WTC11 (cell line): ENCODE results near the gene MMP11. TPM values are rescaled to one million over a fixed set of nuclear protein-coding genes. Genes with fewer than 3 reads are reported as not detected.

Source experiments
- ATAC-seq: fragments of 200-7000 bp; cut with Tn5 transposase; 2 replicates; pipeline ENCODE4 v1.10.0; 2021; ENCODE audit warnings: mild to moderate bottlenecking, moderate library complexity
- CTCF ChIA-PET: fragments of 300-600 bp; sonication (Branson Sonifier 250); formaldehyde crosslinking; loops from one replicate; lab custom pipeline; 2021; ENCODE audit warnings: antibody characterized with exemption; lab: Charles Lee
- POLR2A ChIA-PET: fragments of 350-600 bp; sonication (Branson Sonifier 250); formaldehyde crosslinking; loops from one replicate; lab custom pipeline; 2021; ENCODE audit warnings: antibody characterized with exemption; lab: Charles Lee
- DNase-seq: peaks from one replicate; pipeline ENCODE4 v3.0.0; 2021; ENCODE audit warnings: low spot score
- H3K27ac Mint-ChIP-seq: 2 replicates; pipeline ENCODE4 v1.8.0; 2021; ENCODE audit warnings: mixed read lengths
- H3K27me3 Mint-ChIP-seq: 2 replicates; pipeline ENCODE4 v1.8.0; 2021; ENCODE audit warnings: low read depth, mild to moderate bottlenecking, moderate library complexity, mixed read lengths
- H3K36me3 Mint-ChIP-seq: 2 replicates; pipeline ENCODE4 v1.8.0; 2021; ENCODE audit warnings: mixed read lengths
- H3K4me1 Mint-ChIP-seq: 2 replicates; pipeline ENCODE4 v1.8.0; 2022; ENCODE audit warnings: mixed read lengths
- H3K4me3 Mint-ChIP-seq: 2 replicates; pipeline ENCODE4 v1.8.0; 2021; ENCODE audit warnings: mild to moderate bottlenecking, moderate library complexity, mixed read lengths
- H3K9me3 Mint-ChIP-seq: 2 replicates; pipeline ENCODE4 v1.8.0; 2021; ENCODE audit warnings: mixed read lengths
- AFF4 ChIP-seq: sonication (generic); formaldehyde crosslinking; IDR thresholded peaks from 2 replicates; pipeline ENCODE4 v1.8.1; 2023; ENCODE audit warnings: mild to moderate bottlenecking, missing genetic modification reagents, borderline replicate concordance
- CDX4 ChIP-seq: fragments of 250-450 bp; sonication (Bioruptor Pico); IDR thresholded peaks from 2 replicates; pipeline ENCODE4 v1.9.0; 2021; ENCODE audit warnings: moderate library complexity, mild to moderate bottlenecking, inconsistent platforms, borderline replicate concordance
- CREM ChIP-seq: sonication (generic); formaldehyde crosslinking; IDR thresholded peaks from 2 replicates; pipeline ENCODE4 v1.8.1; 2022; ENCODE audit warnings: mild to moderate bottlenecking, missing genetic modification reagents, moderate library complexity
- ERG ChIP-seq: fragments of 250-450 bp; sonication (Bioruptor Pico); IDR thresholded peaks from 2 replicates; pipeline ENCODE4 v1.8.0; 2021; ENCODE audit warnings: mild to moderate bottlenecking
- ESRRA ChIP-seq: sonication (generic); formaldehyde crosslinking; IDR thresholded peaks from 2 replicates; pipeline ENCODE4 v1.8.1; 2022; ENCODE audit warnings: mild to moderate bottlenecking, missing genetic modification reagents, borderline replicate concordance
- HMGXB4 ChIP-seq: sonication (generic); formaldehyde crosslinking; IDR thresholded peaks from 2 replicates; pipeline ENCODE4 v1.8.1; 2023; ENCODE audit warnings: mild to moderate bottlenecking, moderate library complexity, missing genetic modification reagents
- KAT7 ChIP-seq: sonication (generic); formaldehyde crosslinking; IDR thresholded peaks from 2 replicates; pipeline ENCODE4 v1.8.1; 2023; ENCODE audit warnings: missing genetic modification reagents, mild to moderate bottlenecking, borderline replicate concordance
- MYBL2 ChIP-seq: sonication (generic); formaldehyde crosslinking; IDR thresholded peaks from 2 replicates; pipeline ENCODE4 v1.8.1; 2023; ENCODE audit warnings: mild to moderate bottlenecking, moderate library complexity, missing genetic modification reagents
- NFATC4 ChIP-seq: fragments of 250-450 bp; sonication (Bioruptor Pico); IDR thresholded peaks from 2 replicates; pipeline ENCODE4 v1.9.0; 2021; ENCODE audit warnings: mild to moderate bottlenecking
- NR3C1 ChIP-seq: sonication (generic); formaldehyde crosslinking; conservative IDR thresholded peaks from 2 replicates; pipeline ENCODE4 v1.8.1; 2023; ENCODE audit warnings: low read depth, mild to moderate bottlenecking, missing genetic modification reagents
- RELA ChIP-seq: sonication (generic); formaldehyde crosslinking; IDR thresholded peaks from 2 replicates; pipeline ENCODE4 v1.8.1; 2022; ENCODE audit warnings: missing genetic modification reagents, mild to moderate bottlenecking, borderline replicate concordance
- STAT6 ChIP-seq: sonication (generic); formaldehyde crosslinking; conservative IDR thresholded peaks from 2 replicates; pipeline ENCODE4 v1.8.1; 2023; ENCODE audit warnings: mild to moderate bottlenecking, low read depth, missing genetic modification reagents, moderate library complexity
- TCF7 ChIP-seq: sonication (generic); formaldehyde crosslinking; IDR thresholded peaks from 2 replicates; pipeline ENCODE4 v1.8.0; 2022; ENCODE audit warnings: mild to moderate bottlenecking, low read depth, missing genetic modification reagents, moderate library complexity
- ZNF219 ChIP-seq: sonication (generic); formaldehyde crosslinking; IDR thresholded peaks from 2 replicates; pipeline ENCODE4 v1.8.0; 2023; ENCODE audit warnings: missing genetic modification reagents, mild to moderate bottlenecking, borderline replicate concordance
- ZNF232 ChIP-seq: sonication (generic); formaldehyde crosslinking; IDR thresholded peaks from 2 replicates; pipeline ENCODE4 v1.8.0; 2022; ENCODE audit warnings: mild to moderate bottlenecking, missing genetic modification reagents
- ZNF281 ChIP-seq: sonication (generic); formaldehyde crosslinking; IDR thresholded peaks from 2 replicates; pipeline ENCODE4 v1.8.0; 2023; ENCODE audit warnings: mild to moderate bottlenecking, missing genetic modification reagents
- ZNF396 ChIP-seq: fragments of 250-450 bp; sonication (Bioruptor Pico); IDR thresholded peaks from 2 replicates; pipeline ENCODE4 v1.8.0; 2021; ENCODE audit warnings: mild to moderate bottlenecking, moderate library complexity, borderline replicate concordance
- total RNA-seq: library from RNA; stranded (reverse); gene quantifications from 3 replicates; pipeline ENCODE4 v1.2.3, GENCODE V29; 2021

The MMP11 gene
- total RNA-seq, 1 experiment from 2014 or later, result 16.5 TPM

- no peak for TF ChIP-seq STAT6
- TF ChIP-seq AFF4, result no peak
- peak; percentile 73; the same call in 1 of the 2 replicates for TF ChIP-seq CREM (CRISPR knock-in tag)
- no peak for TF ChIP-seq TCF7 (CRISPR knock-in tag)
- TF ChIP-seq NFATC4, result no peak
- TF ChIP-seq ZNF232 (CRISPR knock-in tag), result no peak
- 0 out of 2 replicates have a peak, but pooled peaks have one; percentile 11 for TF ChIP-seq ZNF281 (CRISPR knock-in tag)
- no peak for TF ChIP-seq NR3C1 (CRISPR knock-in tag)
- TF ChIP-seq CDX4 (CRISPR knock-in tag), result no peak
- TF ChIP-seq HMGXB4 (CRISPR knock-in tag), result peak; percentile 57; the same call in 1 of the 2 replicates
- TF ChIP-seq KAT7, result no peak
These were observed 21.8 kb upstream of the MMP11 start, which contains the start of gene ZNF70 (continued) for GRCh38 chr22:23750714-23751440.

GRCh38 chr22:23751441-23751996, 21.1 kb upstream of the MMP11 start:
- Mint-ChIP-seq H3K4me3 (peak overlapping the region; percentile 80), H3K27ac (peak overlapping the region; percentile 84), H3K4me1 (peaks cover 23% of the 10 kb centered on the region), H3K27me3 (no peaks in the 10 kb centered on the region), H3K36me3 (no peaks in the 10 kb centered on the region), H3K9me3 (no peaks in the 10 kb centered on the region)
- DNase-seq (peak; percentile 51), ATAC-seq (peak; percentile 25)
- CTCF ChIA-PET, result interaction anchor here (0.7 to 2.2 kb wide), 5 partner anchors 12 to 160 kb away, joined by 3 to 8 read pairs (median 4); partner anchors contain the start of genes C22orf15 and SLC2A11
- POLR2A ChIA-PET, result interaction anchor here (0.7 to 1.4 kb wide), 3 partner anchors 35 to 305 kb away, joined by 3 to 5 read pairs (median 4); partner anchors contain the start of gene SLC2A11
- no peak for TF ChIP-seq RELA (CRISPR knock-in tag)
- TF ChIP-seq ESRRA (CRISPR knock-in tag), result no peak
- TF ChIP-seq ERG (CRISPR knock-in tag), result no peak
- no peak for TF ChIP-seq ZNF219 (CRISPR knock-in tag)
- no peak for TF ChIP-seq ZNF396 (CRISPR knock-in tag)
- TF ChIP-seq ZNF281 (CRISPR knock-in tag), result 0 out of 2 replicates have a peak, but pooled peaks have one; percentile 6
- TF ChIP-seq MYBL2, result no peak
- TF ChIP-seq KAT7, result 0 out of 2 replicates have a peak, but pooled peaks have one; percentile 30
